ENCODE measurements around the gene NOVA2. TPM values are rescaled to one million over a fixed set of nuclear protein-coding genes. Genes with fewer than 3 reads are reported as not detected.
A peak's percentile ranks its signal among the peaks of the same experiment; 100 is the strongest.

Gene NOVA2
- total and polyA plus RNA-seq, 9 of the 15 experiments (the other 6 are each of a cell fraction or from before 2014, with no cell fraction given), result not detected

DNA sequence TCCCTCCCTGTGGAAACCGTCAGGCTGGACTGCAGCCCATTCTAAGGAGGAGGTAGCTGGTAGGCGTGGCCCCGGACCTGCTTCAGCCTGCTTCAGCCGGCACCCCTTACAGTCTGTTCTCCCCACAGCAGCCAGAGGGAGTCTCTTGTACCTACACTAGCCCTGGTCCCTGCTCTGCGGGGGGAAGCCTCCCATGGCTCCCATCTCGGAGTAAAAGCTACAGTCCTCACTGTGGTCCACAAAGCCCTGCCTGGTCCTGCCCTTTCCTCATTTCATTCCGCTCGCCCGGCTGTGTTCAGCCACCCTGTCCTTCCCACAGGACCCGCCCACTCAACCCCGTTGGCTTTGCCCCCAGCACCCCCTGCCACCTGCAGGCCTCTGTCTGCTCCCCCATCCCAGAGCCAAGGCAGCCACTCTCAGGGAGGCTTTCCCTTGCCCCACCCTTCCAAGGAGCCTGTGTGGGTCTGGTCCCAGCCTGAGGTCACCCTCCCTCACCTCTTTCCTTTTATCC lies 47.9 kb upstream of the NOVA2 start (continued):
- TF ChIP-seq MYBL2 (IDR thresholded peaks at IDR 0.05; ENCODE audit: low read depth), result no peak
- no peak for TF ChIP-seq MYBL2 (CRISPR knock-in tag; IDR thresholded peaks at IDR 0.05; ENCODE audit: borderline replicate concordance)
- no peak for TF ChIP-seq DNMT1 (IDR thresholded peaks at IDR 0.05)
- TF ChIP-seq, protein P1, sequence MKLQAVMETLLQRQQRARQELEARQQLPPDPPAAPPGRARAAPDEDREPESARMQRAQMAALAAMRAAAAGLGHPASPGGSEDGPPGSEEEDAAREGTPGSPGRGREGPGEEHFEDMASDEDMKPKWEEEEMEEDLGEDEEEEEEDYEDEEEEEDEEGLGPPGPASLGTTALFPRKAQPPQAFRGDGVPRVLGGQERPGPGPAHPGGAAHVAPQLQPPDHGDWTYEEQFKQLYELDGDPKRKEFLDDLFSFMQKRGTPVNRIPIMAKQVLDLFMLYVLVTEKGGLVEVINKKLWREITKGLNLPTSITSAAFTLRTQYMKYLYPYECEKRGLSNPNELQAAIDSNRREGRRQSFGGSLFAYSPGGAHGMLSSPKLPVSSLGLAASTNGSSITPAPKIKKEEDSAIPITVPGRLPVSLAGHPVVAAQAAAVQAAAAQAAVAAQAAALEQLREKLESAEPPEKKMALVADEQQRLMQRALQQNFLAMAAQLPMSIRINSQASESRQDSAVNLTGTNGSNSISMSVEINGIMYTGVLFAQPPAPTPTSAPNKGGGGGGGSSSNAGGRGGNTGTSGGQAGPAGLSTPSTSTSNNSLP (IDR thresholded peaks at IDR 0.05; ENCODE audit: borderline replicate concordance, low read depth, low read length), result no peak
- TF ChIP-seq SRSF7 (optimal IDR thresholded peaks at IDR 0.05; ENCODE audit: low read depth, low read length), result no peak
- TF ChIP-seq ZFP1 (CRISPR knock-in tag; IDR thresholded peaks at IDR 0.05), result no peak
- TF ChIP-seq EGR1 (conservative IDR thresholded peaks at IDR 0.05), result peak; percentile 21; the same call in 1 of the 2 replicates
- TF ChIP-seq, protein P2, sequence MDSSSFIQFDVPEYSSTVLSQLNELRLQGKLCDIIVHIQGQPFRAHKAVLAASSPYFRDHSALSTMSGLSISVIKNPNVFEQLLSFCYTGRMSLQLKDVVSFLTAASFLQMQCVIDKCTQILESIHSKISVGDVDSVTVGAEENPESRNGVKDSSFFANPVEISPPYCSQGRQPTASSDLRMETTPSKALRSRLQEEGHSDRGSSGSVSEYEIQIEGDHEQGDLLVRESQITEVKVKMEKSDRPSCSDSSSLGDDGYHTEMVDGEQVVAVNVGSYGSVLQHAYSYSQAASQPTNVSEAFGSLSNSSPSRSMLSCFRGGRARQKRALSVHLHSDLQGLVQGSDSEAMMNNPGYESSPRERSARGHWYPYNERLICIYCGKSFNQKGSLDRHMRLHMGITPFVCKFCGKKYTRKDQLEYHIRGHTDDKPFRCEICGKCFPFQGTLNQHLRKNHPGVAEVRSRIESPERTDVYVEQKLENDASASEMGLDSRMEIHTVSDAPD (CRISPR knock-in tag; IDR thresholded peaks at IDR 0.05), result no peak
- no peak for TF ChIP-seq NBN (IDR thresholded peaks at IDR 0.05; ENCODE audit: low read depth)
- TF ChIP-seq MIER1 (IDR thresholded peaks at IDR 0.05; ENCODE audit: low read depth), result no peak
- no peak for TF ChIP-seq BRD9 (IDR thresholded peaks at IDR 0.05; ENCODE audit: low read depth, partially characterized antibody)
- no peak for TF ChIP-seq SIX5 (IDR thresholded peaks at IDR 0.05; ENCODE audit: borderline replicate concordance in 1 of 2, insufficient read depth in 1 of 2, low read depth in 1 of 2, low read length in 2 of 2)
- TF ChIP-seq, protein P3, sequence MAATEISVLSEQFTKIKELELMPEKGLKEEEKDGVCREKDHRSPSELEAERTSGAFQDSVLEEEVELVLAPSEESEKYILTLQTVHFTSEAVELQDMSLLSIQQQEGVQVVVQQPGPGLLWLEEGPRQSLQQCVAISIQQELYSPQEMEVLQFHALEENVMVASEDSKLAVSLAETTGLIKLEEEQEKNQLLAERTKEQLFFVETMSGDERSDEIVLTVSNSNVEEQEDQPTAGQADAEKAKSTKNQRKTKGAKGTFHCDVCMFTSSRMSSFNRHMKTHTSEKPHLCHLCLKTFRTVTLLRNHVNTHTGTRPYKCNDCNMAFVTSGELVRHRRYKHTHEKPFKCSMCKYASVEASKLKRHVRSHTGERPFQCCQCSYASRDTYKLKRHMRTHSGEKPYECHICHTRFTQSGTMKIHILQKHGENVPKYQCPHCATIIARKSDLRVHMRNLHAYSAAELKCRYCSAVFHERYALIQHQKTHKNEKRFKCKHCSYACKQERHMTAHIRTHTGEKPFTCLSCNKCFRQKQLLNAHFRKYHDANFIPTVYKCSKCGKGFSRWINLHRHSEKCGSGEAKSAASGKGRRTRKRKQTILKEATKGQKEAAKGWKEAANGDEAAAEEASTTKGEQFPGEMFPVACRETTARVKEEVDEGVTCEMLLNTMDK (IDR thresholded peaks at IDR 0.05; ENCODE audit: borderline replicate concordance, insufficient read depth, low read depth, low read length, poor library complexity, severe bottlenecking), result peak; percentile 22
- TF ChIP-seq TRIM24 (IDR thresholded peaks at IDR 0.05), result peak in 1 of 2 experiments; percentile 18; a peak in 1 of 4 replicates
